GM19023 (cell line): ENCODE results near the gene THOC5.
"Not testable (repeated sequence)": the region's sequence is repeated elsewhere in the genome, so short reads cannot be mapped to it uniquely, and the experiment has no call there.

Experiments
- ATAC-seq: cut with Tn5 transposase; IDR thresholded peaks from one replicate; pipeline ENCODE4 v1.9.1; 2021; ENCODE audit warnings: mild to moderate bottlenecking, moderate library complexity; ENCODE audit not compliant: unreplicated experiment

Gene THOC5

DNA sequence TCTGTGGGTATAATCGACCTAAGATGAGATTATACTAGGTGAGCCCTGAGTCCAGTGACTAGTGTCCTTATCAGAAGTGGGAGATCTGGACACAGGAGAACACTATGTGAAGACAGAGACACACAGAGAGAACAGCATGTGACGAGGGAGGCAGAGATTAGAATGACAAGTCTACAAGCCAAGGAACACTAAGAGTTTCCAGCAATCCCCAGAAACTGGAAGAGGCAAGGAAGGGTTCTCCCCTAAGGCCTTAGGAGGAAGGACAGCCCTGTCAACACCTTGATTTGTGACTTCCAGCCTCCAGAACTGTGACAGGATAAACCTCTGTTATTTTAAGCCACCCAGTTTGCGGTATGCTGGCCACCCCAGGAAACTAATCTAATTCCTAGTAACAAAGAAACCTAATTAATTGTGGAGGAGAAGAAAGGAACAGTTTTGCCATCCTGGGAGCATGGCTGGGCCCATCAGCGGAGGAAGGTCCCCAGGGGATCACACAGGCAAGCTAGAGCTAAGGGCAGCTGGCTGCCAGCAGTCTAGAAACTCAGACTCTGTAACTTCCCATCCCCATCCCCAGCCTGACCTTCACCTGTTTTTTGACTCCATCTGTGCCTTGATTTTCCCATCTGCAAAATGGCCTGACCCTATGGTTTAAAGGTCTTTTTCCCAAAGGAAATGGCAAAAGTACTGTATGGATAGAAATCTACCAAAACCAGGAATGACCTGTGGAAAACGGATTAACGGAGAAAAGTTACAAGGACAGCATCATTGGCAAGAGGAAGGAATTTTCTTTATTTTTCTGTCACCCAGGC is 10.3 kb upstream of the THOC5 start:
- no peak for ATAC-seq

DNA sequence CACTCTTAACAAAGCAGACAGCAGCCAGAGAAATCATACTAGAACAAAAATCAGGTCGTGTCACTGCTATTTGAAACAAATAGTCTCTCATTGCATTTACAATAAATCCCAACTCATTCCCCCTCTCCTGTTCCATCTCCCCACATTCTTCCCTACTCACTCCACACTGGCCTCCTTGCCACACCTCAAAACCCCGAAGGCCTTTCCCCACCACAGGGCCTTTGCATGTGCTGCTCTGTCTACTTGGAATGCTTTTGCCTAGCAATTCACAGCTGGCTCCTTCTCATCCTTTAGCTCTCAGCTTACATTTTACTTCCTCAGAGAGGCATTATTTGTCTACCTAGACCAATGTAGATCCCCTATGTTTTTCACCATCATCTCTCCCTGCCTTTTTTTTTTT is 6.3 kb upstream of the THOC5 start:
- no peak for ATAC-seq

DNA sequence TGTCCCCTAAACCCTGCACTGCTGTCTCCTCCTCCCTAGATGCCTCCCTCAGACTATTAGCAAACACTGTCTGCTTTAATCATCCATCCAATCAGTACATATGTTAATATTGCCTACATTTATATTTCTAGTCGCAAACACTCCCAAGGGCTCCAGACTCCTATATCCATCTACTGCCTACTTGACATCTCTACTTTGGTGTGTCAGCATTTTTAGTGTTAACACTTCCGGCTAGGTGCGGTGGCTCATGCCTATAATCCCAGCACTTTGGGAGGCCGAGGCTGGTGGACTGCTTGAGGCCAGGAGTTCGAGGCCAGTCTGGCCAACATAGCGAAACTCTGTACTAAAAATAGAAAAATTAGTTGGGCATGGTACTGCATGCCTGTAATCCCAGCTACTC is 5.5 kb upstream of the THOC5 start:
- no peak for ATAC-seq

DNA sequence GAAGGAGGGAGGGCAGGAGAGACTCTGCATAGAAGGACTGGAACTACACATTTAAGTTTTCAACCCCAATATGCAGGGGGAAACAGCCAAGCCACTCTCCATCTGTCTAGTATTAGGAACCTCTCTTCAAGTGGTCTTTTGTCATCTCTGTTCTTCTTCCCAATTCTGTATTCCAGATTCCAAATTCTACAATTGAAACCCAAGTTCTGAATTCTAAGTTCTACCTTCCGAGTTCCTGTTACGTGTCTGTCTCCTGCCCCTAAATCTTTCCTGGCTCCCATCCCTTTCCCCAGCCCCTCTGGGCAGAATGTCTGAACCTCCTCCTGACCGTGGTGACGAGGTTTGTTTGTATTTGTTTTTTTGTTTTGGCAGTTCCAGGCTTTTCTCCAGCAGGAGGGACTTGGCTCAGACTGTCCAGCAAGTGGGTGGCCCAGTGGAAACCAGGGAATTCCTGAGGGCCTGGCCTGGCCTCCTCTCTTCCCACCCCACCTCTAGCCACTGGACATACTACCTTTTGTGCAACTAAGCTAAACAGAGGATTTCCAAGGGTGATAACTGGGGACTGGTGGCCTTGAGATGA is 1.6 kb upstream of the THOC5 start:
- ATAC-seq, result no peak

DNA sequence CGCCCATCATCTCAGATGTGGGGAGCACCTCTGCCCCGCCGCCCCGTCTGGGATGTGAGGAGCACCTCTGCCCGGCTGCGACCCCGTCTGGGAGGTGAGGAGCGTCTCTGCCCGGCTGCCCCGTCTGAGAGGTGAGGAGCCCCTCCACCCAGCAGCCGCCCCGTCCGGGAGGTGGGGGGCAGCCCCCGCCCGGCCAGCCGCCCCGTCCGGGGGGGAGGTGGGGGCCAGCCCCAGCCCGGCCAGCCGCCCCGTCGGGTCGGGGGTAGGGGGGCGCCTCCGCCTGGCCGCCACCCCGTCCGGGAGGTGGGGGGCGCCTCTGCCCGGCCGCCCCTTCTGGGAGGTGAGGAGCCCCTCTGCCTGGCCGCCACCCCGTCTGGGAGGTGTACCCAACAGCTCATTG is 1.2 kb downstream of the THOC5 start:
- not testable (repeated sequence) for ATAC-seq

DNA sequence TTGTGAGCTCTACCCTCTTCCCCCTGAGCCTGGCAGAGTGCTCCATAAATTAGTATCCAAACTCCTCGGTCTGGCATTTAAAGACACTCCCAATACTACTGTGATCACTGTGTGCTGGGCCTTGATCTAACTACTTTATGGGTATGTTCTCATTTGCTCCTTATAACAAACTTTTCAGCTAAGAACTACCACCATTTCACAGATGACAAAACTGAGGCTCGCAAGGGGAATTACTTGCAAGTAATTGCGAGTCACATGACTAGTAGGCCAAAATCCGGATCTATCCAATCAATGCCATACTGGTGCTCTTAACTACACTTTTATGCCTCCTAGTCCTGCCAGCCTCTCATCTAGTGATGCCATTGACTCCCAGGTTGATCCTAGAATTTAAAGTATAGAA is 3.6 kb downstream of the THOC5 start:
- no peak for ATAC-seq

DNA sequence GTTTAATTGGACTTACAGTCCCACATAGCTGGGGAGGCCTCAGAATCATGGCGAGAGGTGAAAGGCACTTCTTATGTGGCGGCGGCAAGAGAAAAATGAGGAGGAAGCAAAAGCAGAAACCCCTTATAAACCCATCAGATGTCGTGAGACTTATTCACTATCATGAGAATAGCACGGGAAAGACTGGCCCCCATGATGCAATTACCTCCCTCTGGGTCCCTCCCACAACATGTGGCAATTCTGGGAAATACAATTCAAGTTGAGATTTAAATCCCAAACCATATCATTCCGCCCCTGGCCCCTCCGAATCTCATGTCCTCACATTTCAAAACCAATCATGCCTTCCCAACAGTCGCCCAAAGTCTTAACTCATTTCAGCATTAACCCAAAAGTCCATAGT is 8.5 kb downstream of the THOC5 start:
- ATAC-seq, result not testable (repeated sequence)

DNA sequence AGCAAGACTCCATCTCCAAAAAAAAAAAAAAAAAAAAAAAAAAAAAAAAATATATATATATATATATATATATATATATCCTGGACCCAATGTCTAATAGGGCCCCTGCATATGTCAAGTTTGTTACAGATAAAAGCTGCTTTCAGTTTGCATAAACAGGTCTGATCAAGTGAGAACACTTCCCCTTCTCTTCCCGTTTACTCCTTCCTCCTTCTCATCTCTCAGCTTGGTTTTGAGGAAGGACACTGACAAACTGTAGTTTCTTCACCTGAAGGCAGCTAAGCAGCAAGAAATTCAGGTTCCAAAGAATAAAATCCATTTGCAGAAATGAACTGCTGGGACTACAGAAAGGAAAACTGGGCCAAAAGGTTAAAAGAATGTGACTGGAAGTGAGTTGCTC is 11.7 kb downstream of the THOC5 start:
- ATAC-seq, result no peak

DNA sequence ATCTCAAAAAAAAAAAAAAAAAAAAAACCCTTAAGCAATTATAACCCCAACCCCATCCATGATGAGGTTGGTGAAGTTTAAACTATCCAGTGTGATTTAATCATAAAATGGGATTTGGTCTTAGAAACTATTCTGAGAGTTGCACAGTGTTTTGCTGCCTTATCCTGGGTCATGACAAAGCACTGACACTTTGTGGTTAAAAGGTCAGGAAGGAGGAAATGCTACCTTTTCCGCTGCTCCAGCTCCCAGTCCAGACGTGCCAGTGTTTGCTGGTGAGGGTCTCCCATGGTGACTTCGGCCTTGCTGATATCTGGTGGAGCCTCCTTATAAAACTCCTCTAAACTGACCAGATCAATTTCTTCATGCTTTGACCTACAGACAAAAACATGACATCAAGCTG is 14.5 kb downstream of the THOC5 start:
- no peak for ATAC-seq

DNA sequence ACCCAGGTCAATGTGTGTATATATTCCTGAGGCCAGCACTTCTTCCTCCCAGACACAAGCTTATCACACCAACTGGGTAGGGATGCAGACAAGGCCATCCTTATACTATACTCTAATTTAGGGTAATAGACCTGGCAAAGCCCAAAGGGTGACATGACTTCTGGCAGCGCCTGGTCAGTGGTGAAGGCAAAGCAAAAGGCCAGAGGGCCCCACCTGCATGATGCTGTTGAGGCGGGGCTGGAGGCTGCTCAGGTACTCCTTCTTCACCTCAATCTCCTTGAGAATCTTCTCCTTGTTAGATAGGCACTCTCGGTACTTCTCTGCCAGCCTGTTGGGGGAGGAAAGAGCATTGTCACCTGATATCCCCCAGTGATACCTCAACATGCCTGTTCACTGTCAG is 17.1 kb downstream of the THOC5 start:
- no peak for ATAC-seq

DNA sequence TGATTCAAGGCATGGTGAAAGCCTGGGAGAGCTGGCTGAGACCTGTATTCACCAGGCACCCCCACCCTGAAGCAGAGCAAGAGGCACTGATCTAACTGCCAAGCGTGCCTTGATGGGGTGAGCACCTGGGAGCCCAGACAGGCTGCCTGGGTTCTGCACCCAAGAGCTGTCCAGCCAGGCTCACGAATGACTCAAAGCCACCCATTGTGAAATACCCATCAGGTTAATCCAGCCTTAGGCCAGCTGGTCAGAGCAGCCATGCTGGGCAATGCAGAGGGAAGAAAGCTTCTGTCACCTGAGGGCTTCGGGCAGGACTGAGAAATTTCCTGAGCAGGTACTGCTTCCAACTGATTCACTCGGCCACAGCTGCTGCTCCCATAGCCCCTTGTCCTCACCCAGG is 22.1 kb downstream of the THOC5 start:
- ATAC-seq, result no peak

DNA sequence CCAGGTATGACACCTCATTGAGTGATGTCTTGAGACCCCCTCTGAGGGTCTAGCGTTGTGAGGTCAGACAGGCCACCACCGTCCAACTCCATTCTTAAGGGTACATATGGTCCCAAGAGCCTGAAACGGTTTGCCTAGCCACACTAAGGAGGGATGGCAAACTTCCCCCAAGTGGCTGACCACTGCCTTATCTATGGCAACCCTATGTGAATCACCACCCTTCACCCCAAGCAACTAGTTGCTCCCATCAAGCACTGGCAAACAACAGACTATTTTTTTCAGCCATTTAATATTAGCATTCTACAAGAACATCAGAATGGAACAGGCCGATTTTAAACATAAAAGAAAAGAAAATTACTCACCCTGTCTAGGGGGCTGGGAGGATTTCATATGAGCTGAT is 22.8 kb downstream of the THOC5 start:
- no peak for ATAC-seq

DNA sequence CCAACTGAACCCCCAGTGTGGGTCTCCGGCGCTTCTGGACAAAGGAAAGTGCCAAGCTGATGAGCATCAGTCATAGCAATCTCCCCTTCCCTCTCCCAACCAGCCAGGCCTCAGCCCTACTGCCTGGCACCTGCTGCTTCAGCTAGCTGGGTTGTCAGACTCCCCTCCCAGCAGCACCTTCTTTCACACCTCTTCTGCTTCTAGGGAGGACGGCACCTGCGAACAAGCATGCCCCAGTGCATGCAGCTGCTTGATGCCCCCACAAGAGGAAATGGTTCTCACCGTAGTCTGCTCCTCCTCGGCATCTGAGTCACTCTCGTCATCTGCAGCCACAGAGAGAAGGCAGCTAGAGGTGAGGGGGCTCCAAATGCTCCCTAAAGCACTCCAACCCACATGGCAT is 25.4 kb downstream of the THOC5 start:
- no peak for ATAC-seq

DNA sequence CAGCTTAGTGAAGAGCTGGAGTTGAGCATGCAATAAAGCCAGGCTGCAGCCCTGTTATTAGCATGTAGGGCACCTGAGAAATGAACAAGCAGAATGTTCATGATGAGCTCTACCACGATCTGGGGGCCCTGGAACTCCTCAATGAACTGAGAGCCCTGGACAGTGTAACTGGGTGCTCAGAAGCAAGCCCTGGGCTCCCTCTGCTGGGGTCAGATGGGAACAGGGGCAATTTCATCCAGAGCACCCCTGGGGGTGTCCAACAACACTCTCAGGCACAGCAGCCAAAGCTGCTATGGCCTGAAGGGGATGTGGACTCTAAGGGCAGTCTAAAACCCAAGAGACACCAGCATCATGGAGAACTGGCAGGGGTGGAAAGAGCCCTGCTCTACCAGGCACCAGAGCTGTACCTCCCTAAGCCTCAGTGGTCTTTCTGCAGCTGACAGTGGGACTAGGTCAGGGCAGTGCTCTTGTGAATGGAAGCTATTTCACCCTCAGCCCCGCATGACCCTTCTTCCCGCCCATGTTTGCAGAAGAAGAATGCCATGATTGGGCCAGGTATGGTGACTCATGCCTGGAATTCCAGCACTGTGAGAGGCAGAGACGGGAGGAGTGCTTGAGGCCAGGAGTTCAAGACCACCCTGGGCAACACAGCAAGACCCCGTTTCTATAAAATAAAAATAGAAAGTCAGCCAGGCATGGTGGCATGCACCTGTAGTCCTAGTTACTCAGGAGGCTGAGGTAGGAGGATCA is 28.9 kb downstream of the THOC5 start:
- ATAC-seq, result no peak

DNA sequence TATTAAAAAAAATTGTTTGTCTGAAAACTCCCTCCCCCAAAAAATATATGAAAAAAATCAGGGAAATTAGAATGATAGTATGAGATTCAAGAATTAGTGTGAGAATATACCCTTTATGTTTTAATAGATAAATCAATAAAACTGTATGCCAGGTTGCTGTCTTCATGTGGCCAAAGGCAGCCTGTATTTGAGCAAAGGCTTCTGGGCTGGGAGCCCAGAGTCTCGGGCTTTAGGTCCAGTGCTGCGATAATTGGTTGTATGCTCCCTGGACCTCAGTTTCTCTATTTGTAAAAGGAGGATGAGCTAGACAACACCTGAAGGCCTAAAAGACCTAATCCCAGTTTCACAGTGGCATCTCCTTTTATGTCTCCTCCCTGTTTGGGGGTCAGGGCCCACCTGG is 29.8 kb downstream of the THOC5 start:
- no peak for ATAC-seq

DNA sequence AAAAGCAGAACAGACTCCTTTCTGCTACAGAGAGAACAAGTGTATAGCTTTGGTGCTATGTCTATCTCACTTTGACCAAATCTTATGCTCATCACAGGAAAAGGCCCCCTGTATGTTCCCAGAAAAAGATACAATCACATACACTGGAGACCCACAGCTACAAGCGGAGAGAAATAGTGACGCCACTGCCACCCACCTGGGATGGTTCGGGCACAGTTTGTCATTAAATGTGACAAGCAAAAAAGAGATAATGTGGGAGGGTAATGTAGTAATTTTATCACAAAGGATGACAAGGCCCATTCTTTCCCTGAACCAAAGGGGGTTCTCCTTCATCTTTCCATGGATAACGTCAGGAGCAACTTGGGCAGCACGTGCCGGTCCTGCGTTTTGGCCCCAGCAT is 32.0 kb downstream of the THOC5 start:
- no peak for ATAC-seq

DNA sequence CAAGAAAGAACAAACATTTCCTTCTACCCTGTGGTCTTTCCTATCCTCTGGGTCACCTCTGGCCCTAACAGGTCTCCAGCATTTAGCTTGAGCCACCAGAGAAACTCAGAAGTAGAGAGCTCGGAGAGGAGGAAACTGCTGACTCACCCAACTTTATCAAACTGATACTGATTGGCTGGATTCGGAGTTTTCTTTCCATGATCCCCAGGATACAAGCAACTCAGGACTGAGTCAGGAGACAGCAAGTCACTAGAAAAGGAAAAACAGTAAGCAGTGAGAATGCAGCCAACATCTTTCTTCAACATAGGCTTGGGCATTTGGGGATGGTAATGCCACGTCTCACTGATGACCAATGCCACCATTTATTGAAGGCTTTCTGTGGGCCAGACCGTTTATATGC is 32.7 kb downstream of the THOC5 start:
- no peak for ATAC-seq

DNA sequence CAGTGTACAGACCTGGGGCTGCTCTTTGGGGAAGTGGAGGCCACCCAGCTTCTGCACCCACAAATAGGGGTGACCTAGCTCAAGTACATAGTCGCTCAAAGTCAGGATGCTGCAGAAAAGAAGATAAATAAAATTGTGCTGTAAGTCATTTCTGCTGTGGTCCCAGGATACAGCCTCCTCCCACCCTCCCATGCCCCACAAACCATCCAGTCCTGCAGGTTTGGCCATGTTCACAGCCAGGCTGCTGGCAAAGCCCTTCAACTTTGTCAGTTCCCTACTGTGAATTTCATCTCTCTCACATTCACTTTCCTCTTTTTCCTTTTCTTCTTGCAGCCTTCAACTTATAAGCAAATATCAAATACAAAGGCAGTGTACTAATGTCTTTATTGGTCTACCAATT is 33.6 kb downstream of the THOC5 start:
- ATAC-seq, result no peak

DNA sequence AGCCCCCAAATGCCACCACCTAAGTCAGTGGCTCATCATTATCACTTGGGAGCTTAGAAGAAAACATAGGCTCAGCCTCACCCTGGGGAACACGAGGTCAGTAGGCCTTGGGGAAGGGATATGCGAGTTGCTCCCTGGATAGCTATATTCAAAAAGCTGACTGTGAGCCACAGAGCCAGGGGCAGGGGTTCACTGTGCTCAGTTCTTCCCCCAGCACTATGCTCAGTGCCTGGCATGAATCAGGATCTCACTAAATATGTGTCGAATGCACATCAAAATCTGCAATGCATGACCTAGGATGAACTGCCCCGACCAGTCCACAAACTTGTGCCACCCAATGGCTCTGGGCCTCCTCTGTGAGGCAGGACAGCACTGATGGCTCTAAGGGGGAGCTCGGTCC is 35.1 kb downstream of the THOC5 start:
- ATAC-seq, result no peak

DNA sequence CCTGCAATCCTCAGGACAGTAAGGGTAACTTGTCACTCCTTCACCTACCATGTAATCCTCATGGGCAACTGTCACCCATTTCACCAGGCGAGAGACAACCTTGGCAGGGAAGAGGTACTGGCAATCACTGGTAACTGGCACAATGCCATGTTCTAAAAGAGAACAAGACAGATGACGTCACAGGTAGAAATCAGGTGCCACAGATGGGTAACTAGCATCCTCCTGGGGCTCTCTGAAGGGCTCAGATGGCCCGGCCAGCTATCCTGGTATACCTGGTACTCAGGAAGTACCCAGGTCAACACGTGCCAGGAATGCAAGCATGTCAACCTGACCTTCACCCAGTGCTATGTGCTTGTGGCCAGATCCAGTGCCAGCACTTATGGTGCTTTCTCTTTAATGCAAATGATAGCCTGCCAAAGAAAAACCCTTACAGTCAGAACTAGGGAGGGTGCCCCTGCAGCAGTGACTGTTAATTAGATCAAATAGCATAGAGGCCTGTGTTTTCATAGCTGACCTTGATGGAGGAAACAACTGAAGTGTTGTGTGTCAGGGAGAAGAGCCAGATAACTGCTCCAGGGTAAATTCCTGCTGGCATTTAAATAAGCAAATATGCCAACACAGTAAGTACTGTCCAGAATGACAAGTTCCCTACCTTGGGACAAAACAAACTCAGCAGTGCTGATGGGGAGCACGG is 36.2 kb downstream of the THOC5 start:
- ATAC-seq, result no peak

DNA sequence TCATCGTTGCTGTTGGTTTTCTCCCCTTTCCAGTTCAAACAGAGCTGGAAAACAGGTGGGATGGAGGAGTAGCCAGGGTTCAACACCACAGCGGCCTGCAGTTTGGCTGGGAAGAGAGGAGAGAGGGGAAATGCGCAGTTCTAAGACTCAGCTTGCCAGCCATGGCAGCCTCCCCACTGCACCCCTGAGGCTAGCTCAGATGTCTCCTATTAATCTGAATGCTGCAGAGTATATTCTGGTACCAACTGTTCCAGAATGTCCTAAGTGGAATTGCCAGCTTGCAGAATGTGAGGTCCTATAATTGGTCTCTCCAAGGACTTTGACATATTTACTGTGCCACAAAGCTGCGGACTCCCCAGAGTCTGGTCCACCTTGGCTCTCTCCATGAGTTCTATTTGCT is 41.5 kb downstream of the THOC5 start:
- ATAC-seq, result no peak
